ENCODE measurements around the gene SHANK1.
"Not testable (repeated sequence)": the region's sequence is repeated elsewhere in the genome, so short reads cannot be mapped to it uniquely, and the experiment has no call there.

The SHANK1 gene

GRCh38 chr19:50719566-50719965, at the start of gene SHANK1:
Gene SHANK1 (minus strand): TSS chr19:50719802. CDS start chr19:50716919, 2,883 bp downstream.
- H3K9ac ChIP-seq (ENCODE audit: low read length), result no peak within 1 kb of the TSS
- no peak within 1 kb of the TSS for H3K4me3 ChIP-seq (ENCODE audit: insufficient read depth, low read length, poor library complexity, severe bottlenecking)
- H3K27me3 ChIP-seq (ENCODE audit: low read length), result no peaks in the 10 kb centered on the region
- no peaks in the 10 kb centered on the region for H3K36me3 ChIP-seq (ENCODE audit: low read length)
- no peaks in the 10 kb centered on the region for H3K79me2 ChIP-seq (ENCODE audit: insufficient read depth, low read length)
- TF ChIP-seq CTCF (IDR thresholded peaks at IDR 0.05; ENCODE audit: insufficient read depth, low read length, poor library complexity, severe bottlenecking), result no peak
- no peak for TF ChIP-seq EZH2phosphoT487 (conservative IDR thresholded peaks at IDR 0.05; ENCODE audit: low read length)
- no peaks in the 10 kb centered on the region for H3K9me3 ChIP-seq (ENCODE audit: insufficient read depth, low read length)
- H3K27ac ChIP-seq (ENCODE audit: low read depth, low read length), result no peak within 1 kb of the TSS
- H4K20me1 ChIP-seq (ENCODE audit: low read depth, low read length), result no peaks in the 10 kb centered on the region
- H3K4me2 ChIP-seq (ENCODE audit: low read depth, low read length, poor library complexity, severe bottlenecking), result no peak within 1 kb of the TSS
- no peaks in the 10 kb centered on the region for H3F3A ChIP-seq (ENCODE audit: insufficient read depth)
- H2AFZ ChIP-seq (ENCODE audit: low read depth, low read length, severe bottlenecking), result no peak within 1 kb of the TSS
- no peaks in the 10 kb centered on the region for H3K9me2 ChIP-seq (replicated peaks; ENCODE audit: insufficient read depth, low read length)

GRCh38 chr19:50768277-50768676, 48.7 kb upstream of the SHANK1 start:
- Histone ChIP-seq H2AFZ (ENCODE audit: low read depth, low read length, severe bottlenecking) (no peak overlapping the region), H3K36me3 (ENCODE audit: low read length) (no peaks in the 10 kb centered on the region), H3F3A (ENCODE audit: insufficient read depth) (no peaks in the 10 kb centered on the region), H3K4me2 (ENCODE audit: low read depth, low read length, poor library complexity, severe bottlenecking) (no peak overlapping the region), H3K9me2 (replicated peaks; ENCODE audit: insufficient read depth, low read length) (no peaks in the 10 kb centered on the region), H3K79me2 (ENCODE audit: insufficient read depth, low read length) (no peaks in the 10 kb centered on the region), H3K27ac (ENCODE audit: low read depth, low read length) (no peak overlapping the region), H3K27me3 (ENCODE audit: low read length) (no peaks in the 10 kb centered on the region), H3K9ac (ENCODE audit: low read length) (no peak overlapping the region), H3K4me3 (ENCODE audit: insufficient read depth, low read length, poor library complexity, severe bottlenecking) (no peak overlapping the region), H3K9me3 (ENCODE audit: insufficient read depth, low read length) (no peaks in the 10 kb centered on the region), H4K20me1 (ENCODE audit: low read depth, low read length) (no peaks in the 10 kb centered on the region)
- TF ChIP-seq CTCF (IDR thresholded peaks at IDR 0.05; ENCODE audit: insufficient read depth, low read length, poor library complexity, severe bottlenecking) (no peak), EZH2phosphoT487 (conservative IDR thresholded peaks at IDR 0.05; ENCODE audit: low read length) (no peak)

- H4K20me1 ChIP-seq (ENCODE audit: low read depth, low read length); H3K27ac ChIP-seq (ENCODE audit: low read depth, low read length); H3K36me3 ChIP-seq (ENCODE audit: low read length); H3K9me2 ChIP-seq (replicated peaks; ENCODE audit: insufficient read depth, low read length); H3K4me3 ChIP-seq (ENCODE audit: insufficient read depth, low read length, poor library complexity, severe bottlenecking); H3K4me2 ChIP-seq (ENCODE audit: low read depth, low read length, poor library complexity, severe bottlenecking); H2AFZ ChIP-seq (ENCODE audit: low read depth, low read length, severe bottlenecking); H3F3A ChIP-seq (ENCODE audit: insufficient read depth); H3K9ac ChIP-seq (ENCODE audit: low read length); H3K27me3 ChIP-seq (ENCODE audit: low read length); H3K9me3 ChIP-seq (ENCODE audit: insufficient read depth, low read length); H3K79me2 ChIP-seq (ENCODE audit: insufficient read depth, low read length): not testable (repeated sequence)
Measured at GRCh38 chr19:50767263-50767662, 47.7 kb upstream of the SHANK1 start.

GRCh38 chr19:50766746-50767145, 47.1 kb upstream of the SHANK1 start:
- not testable (repeated sequence) for H3K27me3 ChIP-seq (ENCODE audit: low read length); H3K27ac ChIP-seq (ENCODE audit: low read depth, low read length); H3K4me2 ChIP-seq (ENCODE audit: low read depth, low read length, poor library complexity, severe bottlenecking); H3K4me3 ChIP-seq (ENCODE audit: insufficient read depth, low read length, poor library complexity, severe bottlenecking); H4K20me1 ChIP-seq (ENCODE audit: low read depth, low read length); H3K9me3 ChIP-seq (ENCODE audit: insufficient read depth, low read length); H3F3A ChIP-seq (ENCODE audit: insufficient read depth); H2AFZ ChIP-seq (ENCODE audit: low read depth, low read length, severe bottlenecking); H3K9ac ChIP-seq (ENCODE audit: low read length); H3K36me3 ChIP-seq (ENCODE audit: low read length); H3K79me2 ChIP-seq (ENCODE audit: insufficient read depth, low read length); H3K9me2 ChIP-seq (replicated peaks; ENCODE audit: insufficient read depth, low read length)

Data from SU-DHL-6 (cell line).